H1 (cell line): ENCODE data around the gene EML4. TPM values are rescaled to one million over a fixed set of nuclear protein-coding genes. Genes with fewer than 3 reads are reported as not detected.

Source experiments
- CTCF ChIA-PET: fragments of 300-600 bp; sonication (Branson Sonifier 250); formaldehyde crosslinking; loops from one replicate; lab custom pipeline; 2021; ENCODE audit not compliant: partially characterized antibody; lab: Charles Lee
- POLR2A ChIA-PET: fragments of 300-600 bp; sonication (Branson Sonifier 250); formaldehyde crosslinking; loops from one replicate; lab custom pipeline; 2021; ENCODE audit warnings: inconsistent platforms; ENCODE audit not compliant: partially characterized antibody; lab: Charles Lee
- DNase-seq, 2 experiments: peaks; one replicate each; pipeline versions ENCODE4 v3.0.0 to v3.0.0-alpha.2; 2010 to 2022; ENCODE audit warnings: low spot score in 2 of 2, low read depth in 1 of 2, mixed read lengths in 1 of 2
- FAIRE-seq: peaks from 2 replicates; lab custom pipeline; 2011; peaks lifted over from hg19 to GRCh38; lab: Jason Lieb, UNC
- H2AFZ ChIP-seq: 2 replicates; pipeline ENCODE4 v1.8.1; 2012; ENCODE audit warnings: low read length, inconsistent platforms
- H2AK5ac ChIP-seq: 2 replicates; pipeline ENCODE4 v1.6.1; 2013; ENCODE audit warnings: low read depth, low read length
- H2BK120ac ChIP-seq: replicated peaks from 2 replicates; pipeline ENCODE3; 2013; ENCODE audit warnings: low read depth, low read length, inconsistent platforms
- H2BK12ac ChIP-seq: 2 replicates; pipeline ENCODE4 v1.6.1; 2013; ENCODE audit warnings: low read depth, low read length
- H2BK15ac ChIP-seq: 2 replicates; pipeline ENCODE4 v1.6.1; 2013; ENCODE audit warnings: low read length
- H2BK20ac ChIP-seq: 2 replicates; pipeline ENCODE4 v1.6.1; 2013; ENCODE audit warnings: low read length
- H2BK5ac ChIP-seq: 2 replicates; pipeline ENCODE4 v1.6.1; 2013; ENCODE audit warnings: low read depth, low read length
- H3K14ac ChIP-seq: 2 replicates; pipeline ENCODE4 v1.6.1; 2013; ENCODE audit warnings: inconsistent platforms; ENCODE audit not compliant: insufficient read length
- H3K18ac ChIP-seq: 2 replicates; pipeline ENCODE4 v1.6.1; 2013; ENCODE audit warnings: low read length; ENCODE audit errors: extremely low read depth
- H3K23ac ChIP-seq: 2 replicates; pipeline ENCODE4 v1.6.1; 2013; ENCODE audit warnings: inconsistent platforms; ENCODE audit not compliant: insufficient read length
- H3K23me2 ChIP-seq: 2 replicates; pipeline ENCODE4 v1.6.1; 2013; ENCODE audit warnings: low read depth, low read length
- H3K27ac ChIP-seq: 2 replicates; pipeline ENCODE4 v1.6.1; 2011; ENCODE audit warnings: low read depth, low read length, inconsistent platforms
- H3K27me3 ChIP-seq, 4 experiments: replicated peaks in 1 of 4; 1 replicate in 1 of 4; 2 replicates in 3 of 4; pipeline versions ENCODE4 v1.6.1 to v1.8.1; 2011 to 2013; ENCODE audit warnings: low read length in 3 of 4, mild to moderate bottlenecking in 3 of 4, inconsistent platforms in 2 of 4, mixed read lengths in 2 of 4, moderate library complexity in 1 of 4; ENCODE audit not compliant: control insufficient read depth in 3 of 4, insufficient read depth in 3 of 4; ENCODE audit errors: extremely low read depth in 1 of 4
- H3K36me3 ChIP-seq, 4 experiments: 2 replicates each; pipeline versions ENCODE4 v1.6.1 to v1.8.1; 2011 to 2013; ENCODE audit warnings: mild to moderate bottlenecking in 4 of 4, low read length in 3 of 4, moderate library complexity in 2 of 4, control low read depth in 1 of 4, inconsistent platforms in 1 of 4; ENCODE audit not compliant: insufficient read depth in 4 of 4, control insufficient read depth in 2 of 4
- H3K4ac ChIP-seq: replicated peaks from 2 replicates; pipeline ENCODE3; 2013; ENCODE audit warnings: low read length, low read depth, mixed read lengths, inconsistent platforms; ENCODE audit not compliant: insufficient read length
- H3K4me1 ChIP-seq, 4 experiments: replicated peaks in 1 of 4; 1 replicate in 1 of 4; 2 replicates in 3 of 4; pipeline versions ENCODE4 v1.6.1 to v1.8.1; 2011 to 2013; ENCODE audit warnings: low read length in 3 of 4, inconsistent platforms in 2 of 4, mixed read lengths in 1 of 4; ENCODE audit not compliant: insufficient read depth in 4 of 4, control insufficient read depth in 3 of 4
- H3K4me2 ChIP-seq, 2 experiments: 2 replicates each; pipeline versions ENCODE4 v1.6.1 to v1.8.1; 2011 to 2013; ENCODE audit warnings: low read depth in 2 of 2, low read length in 2 of 2, control low read depth in 1 of 2, inconsistent platforms in 1 of 2, mild to moderate bottlenecking in 1 of 2; ENCODE audit not compliant: insufficient read depth in 1 of 2
- H3K4me3 ChIP-seq, 4 experiments: fragments of 200-600, 300-600 bp in 1 of 4; sonication (generic), shearing (Covaris generic), sonication (Bioruptor Twin) in 1 of 4; 2 replicates each; pipeline versions ENCODE4 v1.5.1 to v1.8.1; 2011 to 2016; ENCODE audit warnings: low read length in 4 of 4, low read depth in 3 of 4, control low read depth in 2 of 4, inconsistent platforms in 2 of 4, mild to moderate bottlenecking in 2 of 4, mixed read lengths in 1 of 4, moderate library complexity in 1 of 4; ENCODE audit not compliant: insufficient read depth in 2 of 4; ENCODE audit errors: extremely low read depth in 1 of 4
- H3K56ac ChIP-seq: replicated peaks from 2 replicates; pipeline ENCODE3; 2013; ENCODE audit warnings: low read depth, mild to moderate bottlenecking, mixed read lengths, low read length, inconsistent platforms; ENCODE audit not compliant: insufficient read length
- H3K79me1 ChIP-seq: 2 replicates; pipeline ENCODE4 v1.6.1; 2013; ENCODE audit warnings: low read depth, low read length, control low read depth
- H3K79me2 ChIP-seq, 2 experiments: 2 replicates each; pipeline versions ENCODE4 v1.6.1 to v1.8.1; 2012 to 2013; ENCODE audit warnings: low read length in 2 of 2, mild to moderate bottlenecking in 2 of 2, inconsistent platforms in 1 of 2; ENCODE audit not compliant: insufficient read depth in 2 of 2, control insufficient read depth in 1 of 2
- H3K9ac ChIP-seq, 4 experiments: replicated peaks in 1 of 4; 1 replicate in 1 of 4; 2 replicates in 3 of 4; pipeline versions ENCODE4 v1.6.1 to v1.8.1; 2011 to 2013; ENCODE audit warnings: low read depth in 3 of 4, low read length in 3 of 4, control low read depth in 2 of 4, mild to moderate bottlenecking in 2 of 4, moderate library complexity in 2 of 4, inconsistent platforms in 1 of 4; ENCODE audit errors: extremely low read depth in 1 of 4
- H3K9me3 ChIP-seq, 2 experiments: 2 replicates each; pipeline versions ENCODE4 v1.6.1 to v1.8.1; 2012 to 2013; ENCODE audit warnings: mild to moderate bottlenecking in 2 of 2, moderate library complexity in 2 of 2, control low read depth in 1 of 2, inconsistent platforms in 1 of 2, low read depth in 1 of 2, low read length in 1 of 2, mixed read lengths in 1 of 2; ENCODE audit not compliant: insufficient read depth in 2 of 2
- H4K20me1 ChIP-seq, 2 experiments: replicated peaks in 1 of 2; 2 replicates each; pipeline versions ENCODE3 to v1.8.1; 2011 to 2013; ENCODE audit warnings: inconsistent platforms in 2 of 2, low read length in 2 of 2, mild to moderate bottlenecking in 1 of 2; ENCODE audit not compliant: insufficient read depth in 2 of 2, control insufficient read depth in 1 of 2
- H4K5ac ChIP-seq: 2 replicates; pipeline ENCODE4 v1.6.1; 2013; ENCODE audit warnings: low read length, low read depth, mixed read lengths, inconsistent platforms; ENCODE audit not compliant: insufficient read length
- H4K8ac ChIP-seq: 2 replicates; pipeline ENCODE4 v1.8.0; 2013; ENCODE audit warnings: mild to moderate bottlenecking, moderate library complexity, low read length, inconsistent platforms; ENCODE audit not compliant: insufficient read depth; ENCODE audit errors: extremely low read depth
- H4K91ac ChIP-seq: replicated peaks from 2 replicates; pipeline ENCODE3; 2013; ENCODE audit warnings: low read length, mixed read lengths, inconsistent platforms; ENCODE audit not compliant: insufficient read length
- HDAC6 ChIP-seq: IDR thresholded peaks from one replicate; pipeline ENCODE4 v1.7.1; 2012; ENCODE audit warnings: low read depth, mild to moderate bottlenecking, inconsistent platforms, low read length, moderate library complexity
- KDM1A ChIP-seq: fragments of 200-600, 300-600 bp; sonication (generic); IDR thresholded peaks from 2 replicates; pipeline ENCODE4 v1.7.1; 2016; ENCODE audit warnings: mild to moderate bottlenecking, low read length, borderline replicate concordance
- WGBS, 2 experiments: shearing (Covaris generic) in 1 of 2; methylation state at CpG; one replicate each; pipeline versions ENCODE4 v1.1.6 to v1.1.7; 2013 to 2015; ENCODE audit warnings: low lambda C conversion rate in 2 of 2, mixed read lengths in 2 of 2, inconsistent platforms in 1 of 2, low coverage in 1 of 2, missing lambda C conversion rate in 1 of 2; ENCODE audit not compliant: insufficient replicate concordance in 2 of 2, insufficient coverage in 1 of 2, insufficient read length in 1 of 2; ENCODE audit errors: extremely low coverage in 1 of 2, missing lambda C conversion rate in 1 of 2; 5-methylcytosine and 5-hydroxymethylcytosine counted together
- polyA plus RNA-seq, 7 experiments: library from polyadenylated mRNA; depleted of rRNA in 3 of 7; stranded (reverse) in 5 of 7; unstranded in 2 of 7; fragments of >200 nt in 5 of 7; fragments of 200-250 nt in 2 of 7; gene quantifications; 1 replicate in 5 of 7; 2 replicates in 1 of 7; 4 replicates in 1 of 7; pipeline versions ENCODE4 v1.2.1 to v1.2.3, GENCODE V29; 2011 to 2013; ENCODE audit warnings: missing spikeins in 2 of 7, mixed read lengths in 2 of 7
- total RNA-seq: library from RNA; stranded (reverse); fragmentation: NEBNext Ultra II Directional; extraction: Animal tissue kit (Norgen Biotek cat#: 25700); gene quantifications from 2 replicates; pipeline ENCODE4 v1.2.1, GENCODE V29; 2021

Gene EML4
- total and polyA plus RNA-seq, 2 of the 8 experiments (the other 6 are each of a cell fraction or from before 2014, with no cell fraction given) = 50.1 to 104 TPM

DNA sequence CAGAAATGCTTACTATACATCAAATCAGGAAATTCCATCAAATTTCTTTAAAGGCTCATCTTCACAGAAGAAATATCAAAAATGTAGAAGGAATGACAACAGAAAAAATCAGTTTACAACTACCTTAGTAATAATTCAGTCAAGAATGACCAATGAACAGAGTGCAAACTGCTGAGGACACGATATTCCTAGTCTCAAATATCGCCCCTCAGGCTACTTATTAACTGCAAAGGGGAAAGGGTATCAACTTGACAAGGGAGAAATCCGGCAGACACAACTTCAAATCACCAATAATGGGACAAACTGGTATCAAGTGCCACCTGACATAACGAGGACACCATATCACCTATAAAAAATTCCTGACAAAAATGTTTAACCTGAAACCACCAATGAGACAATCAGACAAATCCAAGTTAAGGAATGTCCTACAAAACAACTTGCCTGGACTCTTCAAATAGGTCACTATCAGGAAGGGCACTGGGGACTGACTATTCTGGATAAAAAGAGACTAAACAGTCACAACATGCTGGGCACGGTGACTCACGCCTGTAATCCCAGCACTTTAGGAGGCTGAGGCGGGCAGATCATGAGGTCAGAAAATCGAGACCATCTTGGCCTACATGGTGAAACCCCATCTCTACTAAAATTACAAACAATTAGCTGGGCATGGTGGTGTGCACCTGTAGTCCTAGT, 179.1 kb downstream of the EML4 start:
- no peak for TF ChIP-seq HDAC6
- no peak for TF ChIP-seq KDM1A
- H4K20me1 ChIP-seq = peaks cover 3 to 4% of the 10 kb centered on the region in 2 experiments
- H3K23me2 ChIP-seq = no peaks in the 10 kb centered on the region; the same call in 1 of the 2 replicates
- no peak overlapping the region for H3K4me3 ChIP-seq
- peaks cover 5% of the 10 kb centered on the region; the same call in 1 of the 2 replicates for H3K79me1 ChIP-seq
- no peak overlapping the region for H3K56ac ChIP-seq
- peaks cover 0 to 6% (median 1%) of the 10 kb centered on the region in 4 experiments; a peak in 4 of 8 replicates for H3K36me3 ChIP-seq
- no peak overlapping the region for H2BK20ac ChIP-seq
- no peak overlapping the region for H2BK15ac ChIP-seq
- H3K4me2 ChIP-seq = no peak overlapping the region
- DNase-seq (no peak), FAIRE-seq (no peak)
- no peak overlapping the region for H3K18ac ChIP-seq
- H4K91ac ChIP-seq = no peak overlapping the region
- WGBS, 2 experiments = 94% methylated on average over 8 of the region's 8 CpGs; no CpG with 5 or more reads in 1 of the 2 experiments
- H2AFZ ChIP-seq = no peak overlapping the region
- no peak overlapping the region for H3K27ac ChIP-seq
- H3K9ac ChIP-seq = no peak overlapping the region
- H2BK5ac ChIP-seq = no peak overlapping the region
- H3K4me1 ChIP-seq = peaks cover 0 to 2% (median 0%) of the 10 kb centered on the region in 4 experiments; a peak in 1 of 7 replicates
- ChIA-PET CTCF (interaction anchor here (2.2 kb wide), 1 partner anchor 8 kb away, joined by 7 read pairs; no protein-coding TSS in a partner anchor), POLR2A (no interaction called here)
- H4K5ac ChIP-seq = no peak overlapping the region
- no peaks in the 10 kb centered on the region for H3K27me3 ChIP-seq
- no peak overlapping the region for H2AK5ac ChIP-seq
- no peak overlapping the region for H4K8ac ChIP-seq
- no peak overlapping the region for H3K23ac ChIP-seq
- H2BK12ac ChIP-seq = no peak overlapping the region
- no peaks in the 10 kb centered on the region for H3K9me3 ChIP-seq
- no peak overlapping the region for H2BK120ac ChIP-seq
- no peak overlapping the region for H3K14ac ChIP-seq
- no peak overlapping the region for H3K4ac ChIP-seq
- H3K79me2 ChIP-seq = peaks cover 0 to 52% of the 10 kb centered on the region in 2 experiments; a peak in 2 of 4 replicates
